ENCODE data around the gene LGALS7. TPM values are rescaled to one million over a fixed set of nuclear protein-coding genes. Genes with fewer than 3 reads are reported as not detected.
"Not testable (repeated sequence)": the region's sequence is repeated elsewhere in the genome, so short reads cannot be mapped to it uniquely, and the experiment has no call there.

The LGALS7 gene
- total and polyA plus RNA-seq, 7 experiments from 2014 or later, result not detected

DNA sequence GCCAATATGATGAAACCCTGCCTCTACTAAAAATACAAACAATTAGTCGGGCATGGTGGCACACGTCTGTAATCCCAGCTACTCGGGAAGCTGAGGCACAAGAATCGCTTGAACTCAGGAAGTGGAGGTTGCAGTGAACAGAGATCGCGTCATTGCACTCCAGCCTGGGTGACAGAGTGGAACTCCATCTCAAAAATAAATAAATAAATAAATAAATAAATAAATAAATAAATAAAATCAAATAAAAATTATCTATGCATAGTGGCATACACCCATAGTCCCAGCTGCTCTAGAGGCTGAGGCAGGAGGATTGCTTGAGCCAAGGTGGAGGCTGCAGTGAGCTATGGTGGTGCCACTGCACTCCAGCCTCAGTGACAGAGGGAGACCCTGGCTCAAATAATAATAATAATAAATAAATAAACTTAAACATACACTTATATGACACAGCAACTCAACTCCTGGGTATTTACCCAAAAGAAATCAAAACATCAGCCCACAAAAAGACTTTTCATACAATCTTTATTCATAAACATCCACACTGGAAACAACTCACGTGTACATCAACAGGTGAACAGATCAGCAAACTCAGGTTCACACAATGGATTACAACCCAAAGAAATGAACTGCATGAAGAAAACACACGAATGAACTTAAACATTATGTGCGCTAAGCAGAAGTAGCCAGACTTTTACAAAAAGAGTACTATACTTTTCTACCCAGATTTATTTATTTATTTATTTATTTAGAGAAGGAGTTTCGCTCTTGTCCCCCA, 6.9 kb downstream of the LGALS7 start:
- no peak overlapping the region for H3K4me3 ChIP-seq (ENCODE audit: low read length)
- ChIA-PET CTCF (no interaction called here), POLR2A (no interaction called here)
- intact Hi-C loops (cut with micrococcal nuclease), result loop anchor here in 1 of 2 donors (5.0 kb wide), 1 partner anchor 66 kb away; the partner anchor contains the start of gene ECH1
- DNase-seq, result no peak
- H3K9me3 Mint-ChIP-seq, result no peaks in the 10 kb centered on the region
- peaks cover 0 to 10% (median 6%) of the 10 kb centered on the region in 7 donors for H3K4me1 Mint-ChIP-seq
- ATAC-seq, result no peak
- no peaks in the 10 kb centered on the region for H3K27me3 ChIP-seq (ENCODE audit: control insufficient read depth in 2 of 2, insufficient read depth in 2 of 2, low read length in 2 of 2)
- H3K4me3 Mint-ChIP-seq, result no peak overlapping the region
- H3K4me1 ChIP-seq (ENCODE audit: control insufficient read depth in 2 of 2, insufficient read depth in 2 of 2, low read length in 2 of 2), result peaks cover 0 to 5% of the 10 kb centered on the region in 2 donors
- H3K27ac Mint-ChIP-seq, result peak overlapping the region in 1 of 9 donors; percentile 28
- H3K36me3 Mint-ChIP-seq, result no peaks in the 10 kb centered on the region
- no peaks in the 10 kb centered on the region for H3K9me3 ChIP-seq (ENCODE audit: control insufficient read depth in 2 of 3, low read length in 3 of 3)
- H3K27me3 Mint-ChIP-seq, result peaks cover 0 to 3% (median 0%) of the 10 kb centered on the region in 5 donors
- no peak overlapping the region for H3K27ac ChIP-seq (ENCODE audit: low read depth, low read length)
- no peaks in the 10 kb centered on the region for H3K36me3 ChIP-seq (ENCODE audit: control insufficient read depth in 2 of 3, insufficient read depth in 3 of 3, low read length in 3 of 3)

DNA sequence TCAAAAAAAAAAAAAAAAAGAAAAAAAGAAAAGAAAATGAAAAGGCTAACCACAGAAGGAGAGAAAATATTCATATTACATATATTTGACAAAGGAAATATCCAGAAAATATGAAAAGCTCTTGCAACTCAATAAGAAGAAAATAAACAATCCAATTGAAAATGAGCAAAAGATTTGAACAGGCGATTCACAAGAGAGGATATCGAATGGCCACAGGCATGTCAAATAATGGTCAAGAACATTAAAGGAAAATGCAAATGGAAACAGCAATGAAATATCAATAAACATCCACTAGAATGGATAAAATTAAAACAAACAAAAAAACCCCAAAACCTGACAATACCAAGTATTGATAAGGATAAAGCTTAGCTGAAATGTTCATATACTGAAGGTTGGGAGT, 8.1 kb downstream of the LGALS7 start:
- H3K4me1 Mint-ChIP-seq, result peaks cover 0 to 10% (median 6%) of the 10 kb centered on the region in 7 donors
- ChIA-PET POLR2A (no interaction called here), CTCF (no interaction called here)
- H3K36me3 ChIP-seq (ENCODE audit: control insufficient read depth in 2 of 3, insufficient read depth in 3 of 3, low read length in 3 of 3), result no peaks in the 10 kb centered on the region
- H3K9me3 Mint-ChIP-seq, result no peaks in the 10 kb centered on the region
- H3K27ac ChIP-seq (ENCODE audit: low read depth, low read length), result no peak overlapping the region
- no peaks in the 10 kb centered on the region for H3K27me3 ChIP-seq (ENCODE audit: control insufficient read depth in 2 of 2, insufficient read depth in 2 of 2, low read length in 2 of 2)
- H3K36me3 Mint-ChIP-seq, result no peaks in the 10 kb centered on the region
- no peaks in the 10 kb centered on the region for H3K9me3 ChIP-seq (ENCODE audit: control insufficient read depth in 2 of 3, low read length in 3 of 3)
- H3K4me1 ChIP-seq (ENCODE audit: control insufficient read depth in 2 of 2, insufficient read depth in 2 of 2, low read length in 2 of 2), result peaks cover 0 to 5% of the 10 kb centered on the region in 2 donors
- no peak overlapping the region for H3K4me3 ChIP-seq (ENCODE audit: low read length)
- intact Hi-C loops (cut with micrococcal nuclease), result loop anchor here in 1 of 2 donors (5.0 kb wide), 1 partner anchor 67 kb away; the partner anchor contains the start of gene ECH1
- no peak for DNase-seq
- H3K27me3 Mint-ChIP-seq, result peaks cover 0 to 5% (median 0%) of the 10 kb centered on the region in 5 donors
- no peak for ATAC-seq
- H3K4me3 Mint-ChIP-seq, result no peak overlapping the region
- H3K27ac Mint-ChIP-seq, result no peak overlapping the region

GRCh38 chr19:38763795-38764220, 9.5 kb downstream of the LGALS7 start:
- CTCF ChIA-PET, result interaction anchor here (0.7 kb wide), 1 partner anchor 252 kb away, joined by 3 read pairs; no protein-coding TSS in a partner anchor
- H3K36me3 Mint-ChIP-seq, result no peaks in the 10 kb centered on the region
- POLR2A ChIA-PET, result no interaction called here
- no peaks in the 10 kb centered on the region for H3K9me3 Mint-ChIP-seq
- Histone ChIP-seq H3K4me3 (ENCODE audit: low read length) (no peak overlapping the region), H3K27me3 (ENCODE audit: control insufficient read depth in 2 of 2, insufficient read depth in 2 of 2, low read length in 2 of 2) (no peaks in the 10 kb centered on the region), H3K4me1 (ENCODE audit: control insufficient read depth in 2 of 2, insufficient read depth in 2 of 2, low read length in 2 of 2) (no peaks in the 10 kb centered on the region), H3K27ac (ENCODE audit: low read depth, low read length) (no peak overlapping the region), H3K9me3 (ENCODE audit: control insufficient read depth in 2 of 3, low read length in 3 of 3) (no peaks in the 10 kb centered on the region), H3K36me3 (ENCODE audit: control insufficient read depth in 2 of 3, insufficient read depth in 3 of 3, low read length in 3 of 3) (no peaks in the 10 kb centered on the region)
- peaks cover 0 to 5% (median 0%) of the 10 kb centered on the region in 5 donors for H3K27me3 Mint-ChIP-seq
- H3K4me3 Mint-ChIP-seq, result no peak overlapping the region
- intact Hi-C loops (cut with micrococcal nuclease), result no loop called here
- H3K27ac Mint-ChIP-seq, result no peak overlapping the region
- ATAC-seq (no peak), DNase-seq (no peak)
- H3K4me1 Mint-ChIP-seq, result peaks cover 0 to 3% (median 0%) of the 10 kb centered on the region in 7 donors

GRCh38 chr19:38761884-38762389, 11.4 kb downstream of the LGALS7 start:
- H3K9me3 Mint-ChIP-seq; H3K27me3 Mint-ChIP-seq; H3K27ac ChIP-seq (ENCODE audit: low read depth, low read length); H3K4me1 Mint-ChIP-seq; POLR2A ChIA-PET; H3K27me3 ChIP-seq (ENCODE audit: control insufficient read depth in 2 of 2, insufficient read depth in 2 of 2, low read length in 2 of 2); DNase-seq; ATAC-seq; H3K9me3 ChIP-seq (ENCODE audit: control insufficient read depth in 2 of 3, low read length in 3 of 3); H3K4me3 ChIP-seq (ENCODE audit: low read length); H3K4me1 ChIP-seq (ENCODE audit: control insufficient read depth in 2 of 2, insufficient read depth in 2 of 2, low read length in 2 of 2); H3K36me3 ChIP-seq (ENCODE audit: control insufficient read depth in 2 of 3, insufficient read depth in 3 of 3, low read length in 3 of 3); H3K36me3 Mint-ChIP-seq; intact Hi-C loops (cut with micrococcal nuclease); H3K4me3 Mint-ChIP-seq: not testable (repeated sequence)
- peak overlapping the region in 1 of 9 donors; percentile 41 for H3K27ac Mint-ChIP-seq
- CTCF ChIA-PET, result interaction anchor here (0.5 to 0.6 kb wide), 2 partner anchors 22 to 36 kb away, joined by 3 to 4 read pairs; no protein-coding TSS in a partner anchor

- H3K9me3 ChIP-seq (ENCODE audit: control insufficient read depth in 2 of 3, low read length in 3 of 3); H3K27me3 Mint-ChIP-seq; H3K27me3 ChIP-seq (ENCODE audit: control insufficient read depth in 2 of 2, insufficient read depth in 2 of 2, low read length in 2 of 2); H3K4me1 ChIP-seq (ENCODE audit: control insufficient read depth in 2 of 2, insufficient read depth in 2 of 2, low read length in 2 of 2); H3K4me1 Mint-ChIP-seq; H3K27ac ChIP-seq (ENCODE audit: low read depth, low read length); H3K36me3 Mint-ChIP-seq; ATAC-seq; H3K4me3 ChIP-seq (ENCODE audit: low read length); POLR2A ChIA-PET; H3K9me3 Mint-ChIP-seq; DNase-seq; H3K27ac Mint-ChIP-seq; H3K4me3 Mint-ChIP-seq; H3K36me3 ChIP-seq (ENCODE audit: control insufficient read depth in 2 of 3, insufficient read depth in 3 of 3, low read length in 3 of 3); intact Hi-C loops (cut with micrococcal nuclease): not testable (repeated sequence)
- CTCF ChIA-PET, result interaction anchor here (1.7 kb wide), 1 partner anchor 9 kb away, joined by 6 read pairs; no protein-coding TSS in a partner anchor
These were observed 12.4 kb downstream of the LGALS7 start for GRCh38 chr19:38760805-38761517.

GRCh38 chr19:38759590-38760003, 13.7 kb downstream of the LGALS7 start:
- ChIA-PET CTCF (no interaction called here), POLR2A (no interaction called here)
- Histone ChIP-seq H3K9me3 (ENCODE audit: control insufficient read depth in 2 of 3, low read length in 3 of 3) (no peaks in the 10 kb centered on the region), H3K4me3 (ENCODE audit: low read length) (no peak overlapping the region), H3K27ac (ENCODE audit: low read depth, low read length) (no peak overlapping the region), H3K36me3 (ENCODE audit: control insufficient read depth in 2 of 3, insufficient read depth in 3 of 3, low read length in 3 of 3) (no peaks in the 10 kb centered on the region), H3K4me1 (ENCODE audit: control insufficient read depth in 2 of 2, insufficient read depth in 2 of 2, low read length in 2 of 2) (no peaks in the 10 kb centered on the region), H3K27me3 (ENCODE audit: control insufficient read depth in 2 of 2, insufficient read depth in 2 of 2, low read length in 2 of 2) (no peaks in the 10 kb centered on the region)
- Mint-ChIP-seq H3K27ac (no peak overlapping the region), H3K4me3 (no peak overlapping the region), H3K27me3 (peaks cover 0 to 5% (median 0%) of the 10 kb centered on the region in 5 donors), H3K4me1 (peaks cover 0 to 3% (median 0%) of the 10 kb centered on the region in 7 donors), H3K9me3 (peaks cover 0 to 5% (median 0%) of the 10 kb centered on the region in 11 donors), H3K36me3 (no peaks in the 10 kb centered on the region)
- DNase-seq (no peak), ATAC-seq (no peak)
- intact Hi-C loops (cut with micrococcal nuclease), result no loop called here
